ENCODE measurements around the gene ATXN2.
"Not testable (repeated sequence)": the region's sequence is repeated elsewhere in the genome, so short reads cannot be mapped to it uniquely, and the experiment has no call there.

ATXN2 gene

DNA sequence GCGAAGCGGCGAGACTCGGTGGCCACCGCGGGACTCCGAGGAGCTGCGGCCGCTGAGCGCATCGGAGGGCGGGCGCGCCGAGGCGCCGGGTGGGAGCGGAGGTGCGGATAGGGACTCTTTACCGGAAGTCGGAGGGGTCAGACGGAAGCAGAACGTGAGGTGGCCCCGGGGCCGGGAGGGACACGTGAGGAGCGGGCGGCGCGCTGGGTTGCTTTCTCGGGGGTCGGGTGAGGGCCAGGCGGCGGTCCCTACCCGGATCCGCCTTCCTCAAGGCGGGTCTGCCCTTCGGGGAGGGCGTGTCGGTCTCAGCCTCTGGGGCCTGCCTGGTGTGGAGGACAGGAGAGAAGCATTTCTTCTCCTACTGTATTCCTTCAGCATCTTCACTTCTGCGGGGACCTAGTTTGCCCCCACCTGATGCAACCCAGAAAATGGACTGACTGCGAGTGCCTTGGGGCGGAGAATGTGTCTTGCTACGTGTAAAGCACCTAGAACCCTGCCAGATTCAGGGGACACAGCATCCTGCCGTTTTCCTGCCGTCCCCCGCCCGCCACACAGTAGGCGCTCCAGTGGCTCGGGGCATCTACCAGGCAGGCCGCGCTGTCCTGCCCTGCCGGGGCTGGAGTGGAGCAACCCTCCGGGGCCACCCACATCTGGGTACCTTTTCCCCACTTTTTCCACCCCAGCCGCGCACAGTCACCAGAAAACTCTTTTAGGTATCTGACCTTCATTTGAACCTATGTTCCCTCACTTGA, 514 bp upstream of the ATXN2 start:
- DNase-seq: peak; percentile 80

GRCh38 chr12:111597831-111598636, 1.1 kb downstream of the ATXN2 start:
- DNase-seq: no peak

GRCh38 chr12:111596985-111597830, 1.9 kb downstream of the ATXN2 start:
- DNase-seq: peak; percentile 31

DNA sequence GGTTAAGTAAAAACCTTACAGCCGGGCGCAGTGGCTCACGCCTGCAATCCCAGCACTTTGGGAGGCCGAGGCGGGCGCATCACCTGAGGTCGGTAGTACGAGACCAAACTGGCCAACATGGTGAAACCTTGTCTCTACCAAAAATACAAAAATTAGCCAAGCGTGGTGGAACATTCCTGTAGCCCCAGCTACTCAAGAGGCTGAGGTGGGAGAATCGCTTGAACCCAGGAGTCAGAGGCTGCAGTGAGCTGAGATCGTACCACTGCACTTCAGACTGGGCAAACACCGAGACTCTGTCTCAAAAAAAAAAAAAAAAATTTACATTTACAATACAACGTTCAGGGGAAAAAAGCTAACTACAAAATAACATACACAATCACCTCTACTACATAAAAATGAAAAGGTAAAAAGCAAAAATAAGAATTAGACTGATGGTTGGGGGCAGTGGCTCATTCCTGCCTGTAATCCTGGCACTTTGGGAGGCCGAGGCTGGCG, 3.7 kb downstream of the ATXN2 start:
- DNase-seq: not testable (repeated sequence)

DNA sequence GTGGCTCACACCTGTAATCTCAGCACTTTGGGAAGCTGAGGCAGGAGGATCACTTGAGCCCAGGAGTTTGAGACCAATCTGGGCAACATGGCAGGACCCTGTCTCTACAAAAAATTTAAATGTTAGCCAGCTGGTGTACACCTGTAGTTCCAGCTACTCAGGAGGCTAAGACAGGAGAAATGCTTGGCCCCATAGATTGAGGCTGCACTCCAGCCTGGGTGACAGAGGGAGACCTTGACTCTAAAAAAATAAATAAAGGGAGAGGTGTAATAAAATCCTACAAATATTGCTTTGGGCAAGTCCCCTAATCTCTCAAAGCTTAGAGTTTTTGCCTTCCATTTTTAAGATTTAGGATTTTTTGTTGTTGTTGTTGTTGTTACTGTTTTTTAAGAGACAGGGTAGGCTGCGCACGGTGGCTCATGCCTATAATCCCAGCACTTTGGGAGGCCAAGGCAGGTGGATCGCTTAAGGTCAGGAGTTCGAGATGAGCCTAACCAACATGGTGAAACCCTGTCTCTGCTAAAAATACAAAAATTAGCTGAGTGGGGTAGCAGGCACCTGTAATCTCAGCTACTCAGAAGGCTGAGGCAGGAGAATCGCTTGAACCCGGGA, 7.6 kb downstream of the ATXN2 start:
- not testable (repeated sequence) for DNase-seq

DNA sequence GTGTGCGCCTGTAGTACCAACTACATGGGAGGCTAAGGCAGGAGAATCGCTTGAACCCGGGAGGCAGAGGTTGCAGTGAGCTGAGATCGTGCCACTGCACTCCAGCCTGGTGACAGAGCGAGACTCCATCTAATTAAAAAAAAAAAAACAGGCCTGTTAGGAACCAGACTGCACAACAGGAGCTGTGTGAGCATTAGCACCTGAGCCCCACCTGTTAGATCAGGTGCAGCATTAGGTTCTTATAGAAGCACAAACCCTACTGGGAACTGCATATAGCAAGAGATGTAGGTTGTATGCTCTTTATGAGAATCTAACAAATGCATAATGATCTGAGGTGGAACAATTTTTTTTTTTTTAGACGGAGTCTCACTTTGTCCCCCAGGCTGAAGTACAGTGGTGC, 8.6 kb downstream of the ATXN2 start:
- DNase-seq: no peak

DNA sequence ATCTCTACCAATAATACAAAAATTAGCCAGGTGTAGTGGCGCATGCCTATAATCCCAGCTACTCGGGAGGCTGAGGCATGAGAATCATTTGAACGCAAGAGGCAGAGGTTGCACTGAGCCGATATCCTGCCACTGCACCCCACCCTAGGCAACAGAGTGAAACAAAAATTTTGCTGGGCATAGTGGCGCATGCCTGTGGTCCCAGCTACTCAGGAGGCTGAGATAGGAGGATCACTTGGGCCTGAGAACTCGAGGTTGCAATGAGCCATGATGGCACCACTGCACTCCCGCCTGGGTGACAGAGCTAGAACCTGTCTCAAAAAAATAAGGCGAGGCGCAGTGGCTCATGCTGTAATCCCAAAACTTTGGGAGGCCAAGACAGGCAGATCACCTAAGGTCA, 9.5 kb downstream of the ATXN2 start:
- DNase-seq: no peak

GRCh38 chr12:111588010-111588409, 11.1 kb downstream of the ATXN2 start:
- DNase-seq: no peak

GRCh38 chr12:111586986-111587385, 12.1 kb downstream of the ATXN2 start:
- DNase-seq: no peak

DNA sequence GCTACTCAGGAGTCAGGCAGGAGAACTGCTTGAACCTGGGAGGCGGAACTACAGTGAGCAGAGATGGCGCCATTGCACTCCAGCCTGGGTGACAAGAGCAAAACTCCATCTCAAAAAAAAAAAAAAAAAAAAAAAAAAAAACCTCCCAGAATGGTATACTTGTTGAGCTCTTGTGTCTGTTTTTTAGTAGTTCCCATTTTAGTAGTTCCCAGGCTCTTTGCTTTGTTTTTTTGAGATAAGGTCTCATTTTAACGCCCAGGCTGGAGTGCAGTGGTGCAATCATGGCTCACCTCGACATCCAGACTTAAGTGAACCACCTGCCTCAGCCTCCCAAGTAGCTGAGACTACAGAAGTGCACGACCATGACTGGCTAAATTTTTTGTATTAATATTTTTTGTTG, 13.4 kb downstream of the ATXN2 start:
- no peak for DNase-seq

- DNase-seq: no peak
These were observed 14.2 kb downstream of the ATXN2 start for GRCh38 chr12:111584959-111585358.

GRCh38 chr12:111583506-111583905, 15.6 kb downstream of the ATXN2 start:
- DNase-seq: not testable (repeated sequence)

DNA sequence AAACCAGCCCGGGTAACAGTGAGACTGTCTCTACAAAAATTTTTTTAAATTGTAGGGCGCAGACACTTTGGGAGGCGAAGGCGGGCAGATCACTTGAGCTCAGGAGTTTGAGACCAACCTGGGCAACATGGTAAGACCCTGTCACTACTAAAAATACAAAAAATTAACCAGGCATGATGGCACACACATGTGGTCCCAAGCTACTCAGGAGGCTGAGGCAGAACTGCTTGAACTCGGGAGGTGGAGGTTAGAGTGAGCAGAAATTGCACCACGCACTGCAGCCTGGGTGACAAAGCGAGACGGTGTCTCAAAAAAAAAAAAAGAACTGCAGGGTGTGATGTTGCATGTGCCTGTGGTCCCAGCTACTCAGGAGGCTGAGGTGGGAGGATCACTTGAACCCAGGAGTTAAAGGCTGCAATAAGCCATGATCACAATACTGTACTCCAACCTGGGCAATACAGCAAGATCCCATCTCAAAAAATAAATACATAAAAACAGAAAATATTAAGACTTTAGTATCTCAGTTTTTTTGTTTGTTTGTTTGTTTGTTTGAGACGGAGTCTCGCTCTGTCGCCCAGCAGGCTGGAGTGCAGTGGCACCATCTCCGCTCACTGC, 16.9 kb downstream of the ATXN2 start:
- no peak for DNase-seq

DNA sequence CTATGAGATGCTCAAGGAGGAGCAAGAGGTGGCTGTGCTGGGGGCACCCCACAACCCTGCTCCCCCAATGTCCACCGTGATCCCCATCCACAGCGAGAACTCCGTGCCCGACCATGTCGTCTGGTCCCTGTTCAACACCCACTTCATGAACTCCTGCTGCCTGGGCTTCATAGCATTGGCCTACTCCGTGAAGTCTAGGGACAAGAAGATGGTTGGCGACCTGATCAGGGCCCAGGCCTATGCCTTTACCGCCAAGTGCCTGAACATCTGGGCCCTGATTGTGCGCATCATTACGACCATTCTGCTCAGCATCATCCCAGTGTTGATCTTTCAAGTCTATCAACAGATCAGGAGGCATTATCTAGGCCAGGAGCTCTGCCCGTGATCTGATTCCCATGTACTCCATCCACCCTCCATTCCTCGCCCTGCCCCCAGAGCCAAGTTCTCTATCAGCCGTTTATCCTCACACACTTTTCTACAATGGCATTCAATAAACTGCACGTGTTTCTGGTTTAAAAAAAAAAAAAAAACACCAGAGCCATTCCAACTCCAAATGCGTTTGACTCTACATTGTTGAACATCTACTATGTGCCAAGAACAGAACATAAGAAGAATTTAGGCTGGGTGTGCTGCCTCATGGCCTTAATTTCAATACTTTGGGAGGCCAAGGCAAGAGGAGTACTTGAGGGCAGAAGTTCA, 17.5 kb downstream of the ATXN2 start:
- no peak for DNase-seq

- DNase-seq: no peak
These were observed 18.4 kb downstream of the ATXN2 start for GRCh38 chr12:111580737-111581136.

GRCh38 chr12:111580119-111580425, 19.0 kb downstream of the ATXN2 start:
- DNase-seq: no peak

- DNase-seq: no peak
These were observed 20.2 kb downstream of the ATXN2 start for GRCh38 chr12:111578971-111579340.

- DNase-seq: peak; percentile 87
These were observed 20.7 kb downstream of the ATXN2 start for GRCh38 chr12:111578276-111578970.

- no peak for DNase-seq
These were observed 24.2 kb downstream of the ATXN2 start for GRCh38 chr12:111574797-111575443.

GRCh38 chr12:111573476-111573875, 25.6 kb downstream of the ATXN2 start:
- DNase-seq: no peak
